Skeletal muscle cell (primary cell): ENCODE measurements around the gene CDKN1A.

ENCODE experiments used
- DNase-seq: peaks from one replicate; pipeline ENCODE4 v3.0.0-alpha.2; 2010; ENCODE audit warnings: low read depth
- H3K4me3 ChIP-seq: 2 replicates; pipeline ENCODE4 v1.5.1; 2011; ENCODE audit warnings: low read depth, mild to moderate bottlenecking, control low read depth, low read length, moderate library complexity

Gene CDKN1A

GRCh38 chr6:36676141-36677058 is 2.1 kb upstream of the CDKN1A start:
- peak overlapping the region; percentile 15 for H3K4me3 ChIP-seq
- DNase-seq: peak; percentile 30

GRCh38 chr6:36677059-36677749 is 1.3 kb upstream of the CDKN1A start:
- peak overlapping the region; percentile 24 for H3K4me3 ChIP-seq
- no peak for DNase-seq

GRCh38 chr6:36677753-36678487 is 594 bp upstream of the CDKN1A start:
- DNase-seq: no peak
- peak overlapping the region; percentile 24 for H3K4me3 ChIP-seq

GRCh38 chr6:36679043-36679833 is 724 bp downstream of the CDKN1A start:
- peak overlapping the region; percentile 99 for H3K4me3 ChIP-seq
- no peak for DNase-seq

- DNase-seq: no peak
- peak overlapping the region; percentile 99 for H3K4me3 ChIP-seq
Measured at GRCh38 chr6:36682328-36683144, 4.0 kb downstream of the CDKN1A start.

GRCh38 chr6:36683145-36683655 is 4.7 kb downstream of the CDKN1A start:
- no peak for DNase-seq
- peak overlapping the region; percentile 99 for H3K4me3 ChIP-seq

GRCh38 chr6:36683656-36684446 is 5.3 kb downstream of the CDKN1A start:
- DNase-seq: no peak
- peak overlapping the region; percentile 99 for H3K4me3 ChIP-seq

- no peak overlapping the region for H3K4me3 ChIP-seq
- no peak for DNase-seq
Measured at GRCh38 chr6:36684447-36684812, 5.9 kb downstream of the CDKN1A start.

GRCh38 chr6:36685166-36685924 is 6.8 kb downstream of the CDKN1A start:
- DNase-seq: no peak
- H3K4me3 ChIP-seq: no peak overlapping the region

GRCh38 chr6:36685926-36686667 is 7.6 kb downstream of the CDKN1A start:
- H3K4me3 ChIP-seq: no peak overlapping the region
- no peak for DNase-seq

- H3K4me3 ChIP-seq: no peak overlapping the region
- DNase-seq: no peak
Measured at GRCh38 chr6:36686668-36687513, 8.4 kb downstream of the CDKN1A start.

GRCh38 chr6:36688063-36688738 is 9.7 kb downstream of the CDKN1A start:
- no peak overlapping the region for H3K4me3 ChIP-seq
- peak; percentile 37 for DNase-seq

- H3K4me3 ChIP-seq: no peak overlapping the region
- DNase-seq: no peak
Measured at GRCh38 chr6:36688739-36689075, 10.2 kb downstream of the CDKN1A start.

GRCh38 chr6:36691011-36691410 is 12.5 kb downstream of the CDKN1A start:
- no peak for DNase-seq
- no peak overlapping the region for H3K4me3 ChIP-seq

- no peak overlapping the region for H3K4me3 ChIP-seq
- DNase-seq: no peak
Measured at GRCh38 chr6:36691612-36692011, 13.1 kb downstream of the CDKN1A start.
